ENCODE data around the gene NTSR1.
"Not testable (repeated sequence)": the region's sequence is repeated elsewhere in the genome, so short reads cannot be mapped to it uniquely, and the experiment has no call there.

The NTSR1 gene

DNA sequence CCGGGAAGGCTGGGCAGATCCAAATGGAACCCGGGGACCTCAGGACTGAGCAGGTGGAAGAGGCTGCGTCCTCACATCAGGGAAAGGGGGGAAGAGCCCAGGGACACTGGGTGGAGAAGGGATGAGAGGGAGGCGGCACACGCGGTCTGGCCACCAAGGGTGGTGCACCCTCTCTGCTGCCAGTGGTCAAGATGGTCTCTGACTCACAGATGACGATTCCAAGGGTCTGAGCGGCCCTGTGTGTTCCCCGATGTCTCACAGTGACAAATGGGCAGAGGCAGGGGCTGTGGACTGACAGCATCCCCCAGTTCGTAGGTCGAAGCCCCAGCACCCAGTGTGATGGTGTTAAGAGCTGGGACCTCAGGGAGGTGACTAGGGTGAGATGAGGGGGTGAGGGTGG, 34.3 kb upstream of the NTSR1 start:
- DNase-seq (ENCODE audit: low spot score): no peak

DNA sequence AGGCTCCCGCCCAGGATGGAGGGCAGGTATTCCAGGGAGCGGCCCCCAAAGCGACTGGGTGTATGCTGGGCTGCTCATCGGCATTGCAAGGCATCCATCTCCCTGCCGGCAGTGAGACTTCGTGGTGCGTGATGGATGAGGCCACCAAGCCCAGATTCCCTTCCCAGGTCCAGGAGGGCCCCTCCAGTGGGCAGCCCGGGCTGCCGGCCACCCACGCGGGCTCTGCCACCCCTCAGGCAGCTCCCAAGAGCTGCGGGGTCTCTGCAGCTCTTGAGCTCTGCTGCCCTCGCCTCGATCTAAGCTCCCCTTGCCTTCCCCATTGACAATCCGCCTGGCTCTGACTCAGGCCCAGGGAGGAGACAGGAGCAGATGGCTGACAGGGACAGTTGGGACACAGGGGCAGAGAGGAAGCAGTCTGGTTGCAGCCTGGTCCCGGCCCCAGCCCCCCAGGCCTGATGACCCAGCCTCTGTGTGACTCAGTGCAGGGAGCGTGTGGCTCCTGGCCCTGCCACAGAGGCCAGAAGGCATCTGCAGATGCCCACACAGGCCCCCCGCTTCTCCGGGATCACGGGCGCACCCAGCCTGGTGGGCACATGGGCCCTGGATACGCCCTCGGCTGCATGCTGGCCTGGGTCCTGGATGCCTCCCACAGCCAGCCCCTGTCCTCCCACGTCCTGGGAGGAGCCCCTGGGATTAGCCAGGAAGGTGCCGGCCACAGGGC, 33.3 kb upstream of the NTSR1 start:
- no peak for DNase-seq (ENCODE audit: low spot score)

DNA sequence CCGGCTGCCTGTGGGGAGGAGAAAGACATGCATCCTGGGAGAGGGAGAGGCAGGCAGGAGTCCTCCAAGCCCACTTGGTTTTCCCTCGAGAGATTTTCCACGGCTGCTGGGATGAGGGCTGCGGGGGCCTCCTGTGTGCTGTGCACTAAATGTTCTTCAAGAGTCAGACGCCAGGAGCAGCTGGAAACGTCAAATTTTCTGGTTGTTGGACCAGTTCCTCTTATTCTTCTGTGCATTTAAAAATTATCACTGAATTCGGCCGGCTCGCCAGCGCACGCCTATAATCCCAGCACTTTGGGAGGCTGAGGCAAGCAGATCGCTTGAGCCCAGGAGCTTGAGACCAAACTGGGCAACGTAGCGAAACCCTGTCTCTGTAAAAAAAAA, 32.8 kb upstream of the NTSR1 start:
- no peak for DNase-seq (ENCODE audit: low spot score)

GRCh38 chr20:62676976-62677375, 31.7 kb upstream of the NTSR1 start:
- no peak for DNase-seq (ENCODE audit: low spot score)

GRCh38 chr20:62677678-62678077, 31.0 kb upstream of the NTSR1 start:
- DNase-seq (ENCODE audit: low spot score): no peak

DNA sequence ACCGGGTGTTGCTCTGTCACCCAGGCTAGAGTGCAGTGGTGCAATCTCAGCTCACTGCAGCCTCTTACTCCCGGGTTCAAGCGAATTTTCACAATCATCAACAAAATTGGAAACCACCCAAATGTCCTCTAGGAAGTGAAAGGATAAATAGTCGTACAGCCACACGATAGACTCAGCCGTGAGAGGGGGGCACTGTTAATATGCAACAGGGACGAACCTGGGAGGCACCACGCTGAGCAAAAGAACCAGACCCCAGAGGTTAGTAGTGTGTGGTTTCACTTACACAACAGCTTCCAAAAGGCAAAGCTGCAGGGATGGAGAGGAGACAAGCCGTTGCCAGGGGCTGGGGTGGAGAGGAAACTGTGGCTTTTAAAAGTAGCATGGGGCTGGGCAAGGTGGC, 30.1 kb upstream of the NTSR1 start:
- no peak for DNase-seq (ENCODE audit: low spot score)

- DNase-seq (ENCODE audit: low spot score): no peak
Measured at GRCh38 chr20:62679978-62680589, 28.6 kb upstream of the NTSR1 start.

DNA sequence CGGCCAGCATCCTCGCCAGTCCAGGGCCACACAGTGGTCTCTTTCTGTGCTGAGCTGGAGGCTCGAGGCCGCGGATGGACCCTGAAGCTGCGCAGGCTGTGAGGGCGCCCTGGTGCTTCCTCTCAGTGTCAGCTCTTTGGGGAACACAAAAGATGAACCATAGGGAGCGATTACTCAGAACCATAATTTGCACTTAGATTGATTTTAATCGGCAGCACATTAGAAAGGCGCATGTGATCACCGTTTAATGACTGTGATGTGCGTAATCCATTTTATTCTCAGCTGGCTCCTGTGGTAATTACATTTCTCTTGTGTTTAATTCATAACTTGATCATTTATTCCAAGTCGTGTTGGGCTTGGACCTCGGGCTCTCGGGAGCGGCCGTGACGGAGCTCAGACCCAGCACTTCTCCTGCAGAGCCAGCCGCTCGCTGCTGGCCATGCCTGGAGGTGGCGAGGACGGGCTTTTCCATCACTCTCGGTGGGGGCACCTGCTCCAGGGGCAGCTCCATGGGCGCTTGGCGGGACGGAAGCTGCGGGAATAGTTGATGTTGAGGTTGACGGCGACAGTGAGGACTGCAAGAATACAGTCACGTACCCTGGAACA, 25.6 kb upstream of the NTSR1 start:
- DNase-seq (ENCODE audit: low spot score): no peak

GRCh38 chr20:62683660-62684322, 24.8 kb upstream of the NTSR1 start:
- DNase-seq (ENCODE audit: low spot score): not testable (repeated sequence)

GRCh38 chr20:62684981-62685380, 23.7 kb upstream of the NTSR1 start:
- DNase-seq (ENCODE audit: low spot score): no peak

GRCh38 chr20:62685781-62686555, 22.7 kb upstream of the NTSR1 start:
- no peak for DNase-seq (ENCODE audit: low spot score)

GRCh38 chr20:62686869-62687830, 21.5 kb upstream of the NTSR1 start:
- DNase-seq (ENCODE audit: low spot score): no peak

- DNase-seq (ENCODE audit: low spot score): no peak
Measured at GRCh38 chr20:62688083-62688482, 20.6 kb upstream of the NTSR1 start.

DNA sequence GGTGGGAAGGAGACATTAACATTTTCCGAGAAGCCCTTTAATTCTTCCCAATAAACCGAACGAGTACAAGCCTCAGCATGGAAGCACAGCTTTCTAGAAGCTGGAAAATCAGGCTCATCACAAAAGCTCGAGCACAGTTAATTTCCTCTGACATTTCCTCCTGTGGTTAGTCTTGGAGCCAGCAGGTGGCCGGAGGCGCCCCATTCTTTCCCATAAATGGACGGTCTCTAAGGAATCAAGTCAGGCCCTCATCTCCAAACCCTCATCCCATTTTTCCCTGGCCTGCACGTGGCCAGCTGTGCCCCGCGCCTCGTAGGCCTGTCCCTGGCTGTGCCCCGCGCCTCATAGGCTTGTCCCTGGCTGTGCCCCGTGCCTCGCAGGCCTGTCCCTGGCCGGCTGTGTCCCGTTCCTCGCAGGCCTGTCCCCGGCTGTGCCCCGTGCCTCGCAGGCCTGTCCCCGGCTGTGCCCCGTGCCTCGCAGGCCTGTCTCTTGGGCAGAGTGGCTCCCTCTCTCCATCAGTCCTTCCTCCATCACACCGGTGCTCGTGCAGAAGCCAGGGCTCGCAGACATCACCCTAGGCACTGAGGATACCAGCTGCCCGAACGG, 19.7 kb upstream of the NTSR1 start:
- DNase-seq (ENCODE audit: low spot score): no peak

GRCh38 chr20:62689861-62690260, 18.8 kb upstream of the NTSR1 start:
- DNase-seq (ENCODE audit: low spot score): no peak

DNA sequence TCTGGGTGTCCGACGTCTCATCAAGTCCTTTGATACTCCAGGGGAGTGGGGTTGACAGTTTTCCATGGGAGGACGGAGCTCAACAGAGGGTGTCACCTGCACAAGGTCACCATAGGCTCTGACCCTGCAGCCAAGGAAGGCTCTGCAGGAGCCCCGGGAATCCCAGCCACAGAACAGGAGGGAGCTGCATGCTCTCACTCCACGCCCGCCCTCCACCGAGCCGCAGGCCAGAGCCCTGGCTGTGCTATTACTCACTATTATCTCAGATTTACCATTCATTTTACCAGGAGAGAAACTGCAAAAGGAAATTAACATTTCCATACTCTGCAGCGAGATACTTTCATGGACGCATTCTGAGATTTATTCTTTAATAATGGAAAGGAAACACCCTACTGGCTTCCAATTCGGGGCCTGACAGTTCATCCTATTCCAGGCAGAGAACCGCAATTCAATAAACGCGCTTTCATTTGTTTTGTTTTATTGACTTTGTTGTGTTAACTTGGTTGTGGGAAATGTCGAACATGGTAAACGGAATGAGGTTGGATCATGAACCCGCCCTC, 18.3 kb upstream of the NTSR1 start:
- DNase-seq (ENCODE audit: low spot score): no peak

GRCh38 chr20:62691487-62691886, 17.1 kb upstream of the NTSR1 start:
- DNase-seq (ENCODE audit: low spot score): no peak

DNA sequence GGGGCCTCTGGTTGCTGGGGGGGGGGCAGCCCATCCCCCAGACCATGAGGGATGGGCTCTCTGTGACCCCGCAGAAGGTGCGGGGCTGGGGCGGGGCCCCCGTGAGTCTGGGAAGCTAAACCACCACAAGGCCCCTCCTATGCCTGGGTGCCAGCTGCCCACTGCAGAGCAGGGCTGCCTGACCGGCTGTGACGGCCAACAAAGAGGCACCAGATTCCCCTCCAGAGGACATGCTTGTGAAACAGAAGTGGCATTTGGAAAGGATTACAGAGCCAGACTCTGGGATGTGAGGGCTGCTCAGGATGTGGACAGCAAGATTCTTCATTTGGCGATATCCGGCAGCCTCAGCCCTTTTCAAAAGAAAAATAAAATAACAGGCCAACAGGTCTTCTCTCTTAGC, 16.5 kb upstream of the NTSR1 start:
- no peak for DNase-seq (ENCODE audit: low spot score)

DNA sequence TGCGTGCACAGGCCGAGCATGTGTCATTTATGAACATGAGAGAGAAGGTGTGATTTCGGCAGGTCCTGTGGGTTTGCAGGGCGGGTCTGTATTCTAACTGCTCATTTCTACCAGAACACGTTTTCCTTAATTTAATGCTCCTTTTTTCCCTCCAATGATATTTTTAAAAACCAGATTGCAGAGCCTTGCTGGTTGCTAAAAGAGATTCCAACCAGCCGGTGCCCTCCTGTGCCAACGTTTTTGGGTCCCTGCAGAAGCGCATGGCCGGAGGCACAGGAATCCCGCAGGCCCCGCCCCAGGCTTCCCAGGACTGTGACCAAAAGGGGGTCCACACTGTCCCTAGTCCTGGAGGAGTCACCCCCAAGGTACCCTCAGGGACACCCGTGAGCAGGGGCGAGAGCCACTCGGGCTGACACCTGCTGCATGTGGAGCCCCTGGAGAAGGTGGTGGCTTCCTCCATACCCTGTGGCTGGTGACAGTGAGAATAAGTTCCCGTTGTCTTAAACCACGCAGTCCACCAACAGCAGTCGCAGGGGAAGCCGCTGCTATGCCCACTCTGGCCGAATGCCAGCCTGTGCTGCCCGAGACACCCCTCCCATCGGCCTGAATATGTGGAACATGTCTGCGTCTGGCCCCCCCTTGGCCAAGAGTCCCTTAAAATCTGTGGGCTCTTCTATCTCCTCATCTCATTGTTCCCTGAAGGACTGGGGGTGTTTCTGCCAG, 15.7 kb upstream of the NTSR1 start:
- no peak for DNase-seq (ENCODE audit: low spot score)

DNA sequence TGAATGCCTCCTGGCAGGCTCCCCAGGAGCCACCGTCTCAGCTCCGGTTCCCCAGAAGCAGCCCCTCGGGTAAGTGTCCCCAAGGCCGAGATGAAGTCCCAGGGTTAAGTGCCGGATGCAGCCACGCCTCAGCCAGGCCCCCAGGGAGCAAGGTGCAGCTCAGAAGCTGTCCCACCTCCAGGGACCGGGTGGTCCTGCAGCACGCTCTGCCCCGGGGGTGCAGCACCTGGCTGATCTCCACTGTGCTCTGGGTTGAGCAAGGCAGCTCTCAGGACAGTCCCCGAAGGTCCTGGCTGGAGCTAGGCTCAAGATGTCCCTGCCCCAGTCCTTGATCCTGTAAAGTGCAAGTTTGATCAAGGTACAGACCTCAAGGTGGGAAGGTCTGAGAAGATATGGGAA, 15.1 kb upstream of the NTSR1 start:
- no peak for DNase-seq (ENCODE audit: low spot score)

All from iPS-NIHi11 (cell line).